ENCODE measurements around the gene H1-8. TPM values are rescaled to one million over a fixed set of nuclear protein-coding genes. Genes with fewer than 3 reads are reported as not detected.

The H1-8 gene
- total RNA-seq, 2 donors from 2014 or later, result not detected

- Histone ChIP-seq H3K9me3 (no peaks in the 10 kb centered on the region), H3K4me3 (no peak overlapping the region), H3K27me3 (replicated peaks; ENCODE audit: insufficient read depth) (no peaks in the 10 kb centered on the region), H3K4me1 (ENCODE audit: control insufficient read depth in 1 of 2, low read depth in 2 of 2) (no peaks in the 10 kb centered on the region), H3K27ac (no peak overlapping the region), H3K36me3 (peaks cover 36% of the 10 kb centered on the region)
- DNase-seq (ENCODE audit: low spot score) (no peak), ATAC-seq (ENCODE audit: insufficient number of reproducible peaks, low FRiP score, low read depth) (no peak)
- TF ChIP-seq CTCF (IDR thresholded peaks at IDR 0.05), result no peak
Observed at GRCh38 chr3:129582799-129583198, 39.8 kb downstream of the H1-8 start.

- H3K4me3 ChIP-seq, result no peak overlapping the region
- no peak for TF ChIP-seq CTCF (IDR thresholded peaks at IDR 0.05)
- ATAC-seq (ENCODE audit: insufficient number of reproducible peaks, low FRiP score, low read depth), result no peak
Observed at GRCh38 chr3:129583289-129583688, 40.3 kb downstream of the H1-8 start.

GRCh38 chr3:129584631-129585030 is 41.7 kb downstream of the H1-8 start:
- DNase-seq (ENCODE audit: low spot score) (no peak), ATAC-seq (ENCODE audit: insufficient number of reproducible peaks, low FRiP score, low read depth) (no peak)
- no peak for TF ChIP-seq CTCF (IDR thresholded peaks at IDR 0.05)
- no peak overlapping the region for H3K4me3 ChIP-seq
- no peaks in the 10 kb centered on the region for H3K9me3 ChIP-seq
- H3K27me3 ChIP-seq (replicated peaks; ENCODE audit: insufficient read depth), result no peaks in the 10 kb centered on the region
- no peaks in the 10 kb centered on the region for H3K4me1 ChIP-seq (ENCODE audit: control insufficient read depth in 1 of 2, low read depth in 2 of 2)
- no peak overlapping the region for H3K27ac ChIP-seq
- H3K36me3 ChIP-seq, result peaks cover 36% of the 10 kb centered on the region

More at GRCh38 chr3:129583289-129583688, 40.3 kb downstream of the H1-8 start:
- Histone ChIP-seq H3K36me3 (peaks cover 33% of the 10 kb centered on the region), H3K27ac (no peak overlapping the region), H3K27me3 (replicated peaks; ENCODE audit: insufficient read depth) (no peaks in the 10 kb centered on the region), H3K9me3 (no peaks in the 10 kb centered on the region), H3K4me1 (ENCODE audit: control insufficient read depth in 1 of 2, low read depth in 2 of 2) (no peaks in the 10 kb centered on the region)
- no peak for DNase-seq (ENCODE audit: low spot score)

- DNase-seq (ENCODE audit: low spot score) (no peak), ATAC-seq (ENCODE audit: insufficient number of reproducible peaks, low FRiP score, low read depth) (no peak)
- H3K4me1 ChIP-seq (ENCODE audit: control insufficient read depth in 1 of 2, low read depth in 2 of 2), result peaks cover 6 to 8% of the 10 kb centered on the region in 2 donors
- no peaks in the 10 kb centered on the region for H3K27me3 ChIP-seq (replicated peaks; ENCODE audit: insufficient read depth)
- H3K9me3 ChIP-seq, result no peaks in the 10 kb centered on the region
- H3K27ac ChIP-seq, result no peak overlapping the region
- H3K36me3 ChIP-seq, result peaks cover 36% of the 10 kb centered on the region
- H3K4me3 ChIP-seq, result no peak overlapping the region
- no peak for TF ChIP-seq CTCF (IDR thresholded peaks at IDR 0.05)
Observed at GRCh38 chr3:129585949-129586657, 43.1 kb downstream of the H1-8 start.

GRCh38 chr3:129586746-129587430 is 43.9 kb downstream of the H1-8 start:
- no peak for ATAC-seq (ENCODE audit: insufficient number of reproducible peaks, low FRiP score, low read depth)
- H3K27ac ChIP-seq, result no peak overlapping the region
- DNase-seq (ENCODE audit: low spot score), result no peak
- H3K36me3 ChIP-seq, result peaks cover 36% of the 10 kb centered on the region
- H3K27me3 ChIP-seq (replicated peaks; ENCODE audit: insufficient read depth), result no peaks in the 10 kb centered on the region
- H3K4me3 ChIP-seq, result no peak overlapping the region
- peaks cover 9 to 15% of the 10 kb centered on the region in 2 donors for H3K4me1 ChIP-seq (ENCODE audit: control insufficient read depth in 1 of 2, low read depth in 2 of 2)
- TF ChIP-seq CTCF (IDR thresholded peaks at IDR 0.05), result no peak
- H3K9me3 ChIP-seq, result no peaks in the 10 kb centered on the region

All from thoracic aorta (tissue), 2 donors.